Activated T-helper 1 cell treated with anti-CD3 and anti-CD28 coated beads, Interleukin-12 subunit alpha, Interleukin-12 subunit beta, Interleukin-2, Interleukin-4 antibody, amounts not matched to agents 30 ng/mL and 10 ng/mL and 1 ng/mL, durations not matched to agents 14 hours and 24 hours and 36 hours (primary cell): ENCODE measurements around the gene CEP70. TPM values are rescaled to one million over a fixed set of nuclear protein-coding genes. Genes with fewer than 3 reads are reported as not detected.
A peak's percentile ranks its signal among the peaks of the same experiment; 100 is the strongest.
"Not testable (repeated sequence)": the region's sequence is repeated elsewhere in the genome, so short reads cannot be mapped to it uniquely, and the experiment has no call there.

Experiments
- DNase-seq: peaks from one replicate; pipeline ENCODE4 v3.0.0; 2021; ENCODE audit warnings: low spot score
- H3K27ac Mint-ChIP-seq: one replicate; pipeline ENCODE4 v1.8.0; 2021; ENCODE audit warnings: mild to moderate bottlenecking, mixed read lengths
- H3K27me3 Mint-ChIP-seq: one replicate; pipeline ENCODE4 v1.8.0; 2022; ENCODE audit warnings: mild to moderate bottlenecking, moderate library complexity, mixed read lengths; ENCODE audit not compliant: insufficient read depth
- H3K36me3 Mint-ChIP-seq: one replicate; pipeline ENCODE4 v1.8.0; 2021; ENCODE audit warnings: low read depth, mixed read lengths
- H3K4me1 Mint-ChIP-seq: one replicate; pipeline ENCODE4 v1.8.0; 2021; ENCODE audit warnings: low read depth, mixed read lengths
- H3K4me3 Mint-ChIP-seq: one replicate; pipeline ENCODE4 v1.8.0; 2021; ENCODE audit warnings: mild to moderate bottlenecking, moderate library complexity, mixed read lengths
- H3K9me3 Mint-ChIP-seq: one replicate; pipeline ENCODE4 v1.8.0; 2021; ENCODE audit warnings: mixed read lengths
- intact Hi-C: fragments of 100-400 bp; cut with micrococcal nuclease; formaldehyde crosslinking; loops from one replicate; pipeline ENCODE4 v1.15.1; 2024
- total RNA-seq: library from RNA; stranded (reverse); gene quantifications from 2 replicates; pipeline ENCODE4 v1.2.3, GENCODE V29; 2022

Gene CEP70
- total RNA-seq, 1 donor from 2014 or later = 2.4 TPM

- no peak for DNase-seq
- peaks cover 67% of the 10 kb centered on the region for H3K9me3 Mint-ChIP-seq
- no peak overlapping the region for H3K4me3 Mint-ChIP-seq
- no peaks in the 10 kb centered on the region for H3K4me1 Mint-ChIP-seq
- no peaks in the 10 kb centered on the region for H3K27me3 Mint-ChIP-seq
- intact Hi-C loops = no loop called here
- H3K36me3 Mint-ChIP-seq = peaks cover 25% of the 10 kb centered on the region
- H3K27ac Mint-ChIP-seq = no peak overlapping the region
These were observed 51.1 kb downstream of the CEP70 start for GRCh38 chr3:138542977-138543376.

- H3K36me3 Mint-ChIP-seq = peaks cover 17% of the 10 kb centered on the region
- peaks cover 44% of the 10 kb centered on the region for H3K9me3 Mint-ChIP-seq
- DNase-seq = no peak
- H3K4me1 Mint-ChIP-seq = no peaks in the 10 kb centered on the region
- no peak overlapping the region for H3K27ac Mint-ChIP-seq
- H3K27me3 Mint-ChIP-seq = no peaks in the 10 kb centered on the region
- intact Hi-C loops = no loop called here
- no peak overlapping the region for H3K4me3 Mint-ChIP-seq
These were observed 54.7 kb downstream of the CEP70 start for GRCh38 chr3:138539352-138539751.

GRCh38 chr3:138521445-138521844 is 72.6 kb downstream of the CEP70 start:
- H3K4me1 Mint-ChIP-seq, H3K27me3 Mint-ChIP-seq, intact Hi-C loops, H3K36me3 Mint-ChIP-seq, H3K4me3 Mint-ChIP-seq, DNase-seq, H3K9me3 Mint-ChIP-seq, H3K27ac Mint-ChIP-seq: not testable (repeated sequence)

GRCh38 chr3:138513090-138513843 is 80.8 kb downstream of the CEP70 start:
- peak; percentile 3 for DNase-seq
- H3K4me1 Mint-ChIP-seq = peaks cover 28% of the 10 kb centered on the region
- H3K9me3 Mint-ChIP-seq = peaks cover 2% of the 10 kb centered on the region
- H3K27me3 Mint-ChIP-seq = no peaks in the 10 kb centered on the region
- H3K36me3 Mint-ChIP-seq = peaks cover 6% of the 10 kb centered on the region
- peak overlapping the region; percentile 13 for H3K27ac Mint-ChIP-seq
- intact Hi-C loops = loop anchor here (1.0 to 10.0 kb wide), 5 partner anchors 58 to 842 kb away; partner anchors contain the start of genes ARMC8, CEP70 and PIK3CB
- H3K4me3 Mint-ChIP-seq = peak overlapping the region; percentile 37

- H3K27ac Mint-ChIP-seq = no peak overlapping the region
- no peaks in the 10 kb centered on the region for H3K9me3 Mint-ChIP-seq
- no peak for DNase-seq
- intact Hi-C loops = loop anchor here (5.0 to 10.0 kb wide), 4 partner anchors 80 to 843 kb away; partner anchors contain the start of genes ARMC8, CEP70 and PIK3CB
- H3K36me3 Mint-ChIP-seq = peaks cover 6% of the 10 kb centered on the region
- H3K27me3 Mint-ChIP-seq = no peaks in the 10 kb centered on the region
- no peak overlapping the region for H3K4me3 Mint-ChIP-seq
- H3K4me1 Mint-ChIP-seq = peaks cover 28% of the 10 kb centered on the region
These were observed 82.1 kb downstream of the CEP70 start for GRCh38 chr3:138511945-138512344.

GRCh38 chr3:138509586-138509985 is 84.5 kb downstream of the CEP70 start:
- H3K4me1 Mint-ChIP-seq = peaks cover 28% of the 10 kb centered on the region
- no peaks in the 10 kb centered on the region for H3K27me3 Mint-ChIP-seq
- H3K27ac Mint-ChIP-seq = no peak overlapping the region
- intact Hi-C loops = no loop called here
- H3K9me3 Mint-ChIP-seq = no peaks in the 10 kb centered on the region
- DNase-seq = no peak
- H3K36me3 Mint-ChIP-seq = no peaks in the 10 kb centered on the region
- H3K4me3 Mint-ChIP-seq = no peak overlapping the region

GRCh38 chr3:138507524-138507923 is 86.5 kb downstream of the CEP70 start:
- peaks cover 10% of the 10 kb centered on the region for H3K4me1 Mint-ChIP-seq
- H3K27me3 Mint-ChIP-seq = no peaks in the 10 kb centered on the region
- H3K27ac Mint-ChIP-seq = no peak overlapping the region
- no peak for DNase-seq
- peaks cover 1% of the 10 kb centered on the region for H3K36me3 Mint-ChIP-seq
- H3K4me3 Mint-ChIP-seq = no peak overlapping the region
- intact Hi-C loops = no loop called here
- no peaks in the 10 kb centered on the region for H3K9me3 Mint-ChIP-seq

GRCh38 chr3:138498991-138499390 is 95.1 kb downstream of the CEP70 start:
- H3K4me3 Mint-ChIP-seq = no peak overlapping the region
- H3K36me3 Mint-ChIP-seq = peaks cover 5% of the 10 kb centered on the region
- H3K27me3 Mint-ChIP-seq = no peaks in the 10 kb centered on the region
- no peaks in the 10 kb centered on the region for H3K9me3 Mint-ChIP-seq
- DNase-seq = no peak
- H3K4me1 Mint-ChIP-seq = peaks cover 9% of the 10 kb centered on the region
- no peak overlapping the region for H3K27ac Mint-ChIP-seq
- intact Hi-C loops = no loop called here

- no peaks in the 10 kb centered on the region for H3K27me3 Mint-ChIP-seq
These were observed 96.2 kb downstream of the CEP70 start for GRCh38 chr3:138497851-138498250.

GRCh38 chr3:138497021-138497420 is 97.0 kb downstream of the CEP70 start:
- intact Hi-C loops = no loop called here
- H3K9me3 Mint-ChIP-seq = peaks cover 1% of the 10 kb centered on the region
- no peaks in the 10 kb centered on the region for H3K27me3 Mint-ChIP-seq
- H3K27ac Mint-ChIP-seq = no peak overlapping the region
- H3K36me3 Mint-ChIP-seq = peaks cover 4% of the 10 kb centered on the region
- H3K4me1 Mint-ChIP-seq = peaks cover 12% of the 10 kb centered on the region
- no peak overlapping the region for H3K4me3 Mint-ChIP-seq
- DNase-seq = no peak

More at GRCh38 chr3:138497851-138498250, 96.2 kb downstream of the CEP70 start:
- peaks cover 12% of the 10 kb centered on the region for H3K4me1 Mint-ChIP-seq
- intact Hi-C loops = no loop called here
- H3K9me3 Mint-ChIP-seq = no peaks in the 10 kb centered on the region
- H3K36me3 Mint-ChIP-seq = peaks cover 4% of the 10 kb centered on the region
- no peak overlapping the region for H3K4me3 Mint-ChIP-seq
- no peak overlapping the region for H3K27ac Mint-ChIP-seq
- no peak for DNase-seq

- Mint-ChIP-seq H3K36me3 (peaks cover 4% of the 10 kb centered on the region), H3K27me3 (peaks cover 2% of the 10 kb centered on the region), H3K4me3 (no peak overlapping the region), H3K4me1 (peaks cover 12% of the 10 kb centered on the region), H3K9me3 (peaks cover 3% of the 10 kb centered on the region), H3K27ac (no peak overlapping the region)
- no peak for DNase-seq
- intact Hi-C loops = no loop called here
These were observed 97.6 kb downstream of the CEP70 start for GRCh38 chr3:138496436-138496835.

GRCh38 chr3:138495638-138496037 is 98.4 kb downstream of the CEP70 start:
- intact Hi-C loops, H3K4me3 Mint-ChIP-seq, DNase-seq, H3K27me3 Mint-ChIP-seq, H3K36me3 Mint-ChIP-seq, H3K9me3 Mint-ChIP-seq, H3K27ac Mint-ChIP-seq: not testable (repeated sequence)
- peaks cover 12% of the 10 kb centered on the region for H3K4me1 Mint-ChIP-seq

GRCh38 chr3:138494607-138494929 is 99.5 kb downstream of the CEP70 start:
- peaks cover 6% of the 10 kb centered on the region for H3K9me3 Mint-ChIP-seq
- peaks cover 4% of the 10 kb centered on the region for H3K27me3 Mint-ChIP-seq
- DNase-seq = no peak
- intact Hi-C loops = no loop called here
- no peak overlapping the region for H3K4me3 Mint-ChIP-seq
- H3K4me1 Mint-ChIP-seq = peaks cover 12% of the 10 kb centered on the region
- H3K27ac Mint-ChIP-seq = no peak overlapping the region
- peaks cover 2% of the 10 kb centered on the region for H3K36me3 Mint-ChIP-seq
